GM21515 (cell line): ENCODE results near the gene ZCCHC24.

Experiments
- ATAC-seq: cut with Tn5 transposase; IDR thresholded peaks from one replicate; pipeline ENCODE4 v1.9.1; 2021; ENCODE audit not compliant: unreplicated experiment

Gene ZCCHC24

DNA sequence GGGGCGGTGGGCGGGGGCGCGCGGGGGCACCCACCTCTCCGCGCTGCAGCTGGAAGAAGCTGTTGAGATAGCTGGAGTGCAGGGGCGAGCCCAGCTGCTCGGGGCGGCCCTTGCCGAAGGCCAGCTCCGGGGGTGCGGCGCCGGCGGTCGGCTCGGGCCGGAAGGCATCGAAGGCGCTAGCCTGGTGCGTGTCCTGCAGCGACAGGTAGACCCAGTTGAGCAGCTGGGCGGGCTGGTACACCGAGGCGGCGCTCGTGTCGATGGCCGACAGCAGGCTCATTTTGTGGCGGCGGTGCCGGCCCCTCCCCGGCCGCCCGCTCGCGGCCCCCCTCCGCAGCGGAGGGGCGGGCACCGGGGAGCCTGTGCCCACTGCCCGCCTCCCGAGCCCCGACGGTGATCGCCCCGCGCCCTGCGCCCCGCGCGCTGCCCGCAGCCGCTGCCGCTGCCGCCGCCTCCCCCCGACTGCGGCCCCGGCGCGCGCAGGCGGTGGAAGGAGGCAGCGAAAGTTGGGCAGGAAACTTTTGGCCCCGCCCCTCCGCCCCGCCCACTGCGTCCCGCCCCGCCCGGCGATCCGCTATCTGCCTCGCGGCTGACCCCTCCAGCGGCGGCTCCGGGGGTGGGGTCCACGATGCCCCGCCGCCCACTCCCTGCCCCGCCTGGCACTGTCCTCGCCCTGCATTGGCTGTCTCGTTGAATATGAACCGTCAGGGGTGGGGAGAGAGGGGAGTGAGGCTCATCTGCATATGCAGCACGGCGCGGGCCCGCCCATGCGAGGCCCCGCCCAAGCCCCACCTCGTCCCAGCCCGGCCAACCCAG, at the start of gene ZCCHC24:
Gene ZCCHC24, minus strand, starts transcription at position 464 of the 816 bp plus-strand sequence. Its CDS starts 184 bp downstream, at position 280.
- peak; percentile 87 for ATAC-seq

DNA sequence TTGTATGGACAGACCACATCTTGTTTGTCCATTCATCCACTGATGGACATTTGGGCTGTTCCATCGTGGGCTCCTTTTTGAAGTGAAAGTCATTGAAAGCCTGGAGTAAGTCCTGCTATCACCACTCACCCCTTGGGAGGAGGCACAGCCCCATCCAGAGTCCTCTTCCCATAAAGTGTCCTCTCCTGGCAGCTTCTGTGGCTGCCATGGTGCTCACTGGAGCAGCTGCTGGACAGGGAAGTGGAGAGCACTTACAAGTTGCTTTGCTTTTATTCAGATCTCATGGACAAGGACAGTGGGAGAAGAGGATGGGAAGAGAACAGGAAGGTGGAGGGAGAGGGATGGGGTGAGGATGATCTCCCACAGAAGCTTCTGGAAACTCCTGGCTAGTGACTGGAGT, 48.4 kb upstream of the ZCCHC24 start:
- no peak for ATAC-seq

DNA sequence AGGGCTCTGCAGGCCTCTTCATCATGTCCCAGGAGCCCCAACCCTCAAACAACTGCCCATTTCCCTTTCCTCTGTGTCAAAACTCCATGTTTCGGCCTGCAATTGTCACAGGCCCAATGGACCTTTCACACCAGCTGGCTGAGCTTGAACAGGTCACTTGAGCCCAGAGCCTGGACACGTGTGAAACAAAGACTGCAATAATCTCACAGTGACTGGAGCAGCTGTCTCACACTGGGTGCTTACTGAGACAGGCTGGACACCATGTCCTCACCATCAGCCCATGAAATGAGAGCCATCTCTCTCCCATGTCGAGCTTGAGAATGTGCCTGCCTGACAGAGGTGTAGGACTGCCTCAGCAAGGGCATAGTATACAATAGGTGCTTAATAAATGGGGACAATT, 47.4 kb upstream of the ZCCHC24 start:
- no peak for ATAC-seq

DNA sequence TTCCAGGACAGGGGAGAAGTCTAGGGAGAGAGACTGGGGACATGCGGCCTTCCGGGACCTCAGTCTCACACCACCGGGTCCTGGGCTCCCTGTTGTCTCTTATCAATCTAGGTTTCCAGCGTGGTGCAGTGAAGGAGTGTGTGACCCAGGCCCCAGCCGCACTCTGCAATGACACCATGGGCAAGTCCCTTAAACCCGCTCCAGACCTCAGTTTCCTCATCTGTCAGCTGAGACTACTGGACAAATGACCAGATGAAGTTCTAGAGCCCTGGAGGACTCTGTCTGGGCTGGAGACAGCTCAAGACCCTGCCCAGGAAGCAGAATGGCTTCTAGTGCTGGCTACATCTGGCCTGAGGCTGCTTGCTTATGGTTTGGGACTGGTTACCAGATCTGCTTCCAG, 46.8 kb upstream of the ZCCHC24 start:
- no peak for ATAC-seq

DNA sequence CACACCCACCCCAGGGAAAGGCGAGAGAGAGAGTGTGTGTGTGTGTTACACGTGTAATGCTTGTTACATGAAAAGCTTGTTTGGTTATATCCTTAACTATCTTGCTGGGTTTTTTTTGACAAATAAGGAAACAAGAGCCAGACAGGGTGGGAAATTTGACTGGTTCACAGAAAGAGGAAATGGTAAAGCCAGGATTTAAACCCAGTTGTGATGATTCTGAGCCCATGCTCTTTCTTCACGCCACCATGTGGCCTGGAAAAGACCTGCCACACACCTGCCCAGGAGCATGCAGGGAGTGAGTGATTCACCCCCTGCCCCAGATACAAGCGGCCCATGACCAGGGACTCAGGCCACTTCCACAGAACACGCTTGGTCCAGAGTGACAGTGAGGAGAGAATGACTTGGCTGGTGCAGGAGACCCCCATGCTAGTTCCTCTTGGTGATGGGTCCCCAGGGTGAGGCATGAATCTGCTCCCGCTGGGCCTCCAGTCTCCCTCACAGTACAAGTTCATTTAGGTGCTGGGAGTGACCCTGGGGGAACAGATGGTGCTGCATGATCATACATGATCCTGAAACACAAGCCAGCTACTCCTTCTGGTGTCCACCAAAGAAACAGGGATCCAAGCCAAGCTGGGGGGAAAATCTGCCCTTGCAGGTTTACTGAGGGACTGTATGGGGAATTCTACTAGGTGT, 45.9 kb upstream of the ZCCHC24 start:
- no peak for ATAC-seq

DNA sequence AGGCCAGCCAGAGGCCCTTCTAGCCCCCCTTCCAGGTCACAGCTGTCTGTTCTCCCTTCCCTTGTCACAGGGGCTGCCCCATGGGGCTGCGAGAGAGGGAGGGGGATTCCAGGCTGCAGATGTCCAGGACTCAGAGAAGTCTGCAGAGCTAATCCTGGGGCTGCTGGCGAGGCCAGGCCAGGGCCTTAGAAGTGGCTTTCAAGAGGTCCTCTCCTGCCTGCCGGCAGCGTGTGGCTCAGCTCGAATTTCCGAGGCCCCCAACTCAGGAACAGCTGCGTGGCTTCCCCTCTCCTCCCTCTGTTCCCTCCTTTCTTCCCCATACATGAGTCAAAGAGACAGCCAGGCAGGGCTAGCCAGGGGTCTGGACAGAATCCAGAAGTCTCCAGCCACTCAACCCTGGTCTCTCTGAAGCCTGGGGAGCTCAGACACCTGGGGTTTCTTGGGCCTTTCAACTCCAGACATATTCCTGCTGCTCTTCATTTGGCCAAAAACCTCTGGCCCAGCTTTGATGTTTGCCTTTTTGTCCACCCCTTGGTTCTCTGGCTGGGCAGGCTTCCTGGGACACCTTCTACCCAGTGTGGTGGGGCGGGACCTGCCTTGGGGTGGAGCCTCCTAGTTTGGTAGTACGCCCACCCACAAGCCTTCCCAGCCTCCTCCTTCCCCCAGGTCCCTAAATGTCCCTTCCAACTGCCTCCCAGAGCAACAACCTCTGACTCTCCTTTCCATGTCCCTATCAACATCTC, 45.1 kb upstream of the ZCCHC24 start:
- no peak for ATAC-seq

DNA sequence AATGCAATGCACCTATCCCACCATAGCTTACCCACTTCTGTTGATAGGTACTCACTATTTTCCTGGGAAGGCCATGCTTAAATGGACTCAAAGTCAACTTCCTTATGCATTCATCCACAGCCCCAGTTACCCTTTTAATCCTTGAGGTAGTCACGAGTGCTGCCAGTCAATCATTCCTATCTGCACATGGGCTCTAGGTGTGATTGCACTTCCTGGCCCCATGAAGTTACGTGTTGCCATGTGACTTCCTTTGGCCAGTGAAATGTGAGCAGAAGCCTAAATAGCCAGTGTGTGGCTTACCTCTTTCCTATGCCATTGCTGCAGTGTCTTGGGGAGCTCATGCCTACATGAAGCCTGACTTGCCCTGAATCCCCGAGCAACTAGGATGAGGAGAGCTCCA, 43.4 kb upstream of the ZCCHC24 start:
- ATAC-seq: no peak

DNA sequence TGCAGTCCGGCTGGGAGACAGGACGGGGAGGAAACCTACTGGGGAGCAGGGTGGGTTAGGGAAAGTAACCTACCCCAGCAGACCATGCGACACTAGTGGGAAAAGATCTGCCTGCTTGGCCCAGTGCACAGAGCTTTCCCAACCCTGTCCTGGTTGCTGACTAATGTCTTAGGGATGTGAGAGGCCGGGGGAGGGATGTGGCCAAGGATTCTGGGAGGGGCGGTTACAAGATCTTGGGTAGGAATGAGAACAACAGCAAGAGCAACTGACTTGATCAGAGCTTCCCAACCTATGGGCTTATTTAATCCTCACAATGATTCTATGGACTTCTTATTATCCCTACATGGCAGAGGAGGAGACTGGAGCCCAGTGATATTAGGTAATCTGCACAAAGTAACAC, 42.9 kb upstream of the ZCCHC24 start:
- no peak for ATAC-seq

DNA sequence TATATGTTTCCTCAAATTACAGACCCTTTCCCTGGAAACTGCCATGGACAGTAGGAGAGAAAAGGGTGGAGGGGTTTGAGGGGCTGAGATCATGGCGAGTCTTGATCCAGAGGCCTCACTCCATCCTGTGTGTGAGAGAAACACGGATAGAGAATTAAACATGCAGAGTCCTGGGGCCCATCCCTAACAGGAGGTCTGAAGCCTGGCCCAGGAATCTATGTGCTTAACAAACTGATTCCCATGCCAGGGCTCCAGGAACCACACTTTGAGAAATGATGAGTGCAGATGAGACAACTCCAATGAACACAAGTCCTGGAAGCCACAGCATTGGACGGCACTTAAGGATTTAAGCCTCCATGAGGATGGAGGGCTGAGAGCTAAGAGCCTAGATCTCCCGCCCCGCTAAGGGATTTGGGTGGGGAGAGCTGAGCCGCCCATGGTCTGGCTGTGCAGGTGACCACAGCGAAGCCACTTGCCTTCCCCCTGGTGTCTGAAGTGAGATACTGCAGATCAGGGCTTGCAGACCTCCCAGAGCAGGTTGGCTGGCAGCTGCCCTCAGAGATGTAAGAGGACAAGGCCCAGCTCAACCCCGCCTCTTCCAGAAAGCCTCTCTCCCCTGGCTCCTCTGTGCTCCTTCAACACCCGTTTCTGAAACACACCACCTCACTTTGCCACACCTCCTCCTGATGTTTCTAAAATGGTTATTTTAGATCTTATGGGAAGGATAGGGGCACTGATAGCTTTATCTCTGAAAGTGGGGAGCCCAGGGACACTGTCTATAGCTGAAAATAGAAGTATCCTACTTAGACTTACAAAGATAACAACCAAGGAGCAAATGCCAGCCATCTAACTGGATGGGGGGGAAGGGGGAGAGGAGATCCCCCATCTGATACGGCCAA, 42.1 kb upstream of the ZCCHC24 start:
- ATAC-seq: peak; percentile 80

DNA sequence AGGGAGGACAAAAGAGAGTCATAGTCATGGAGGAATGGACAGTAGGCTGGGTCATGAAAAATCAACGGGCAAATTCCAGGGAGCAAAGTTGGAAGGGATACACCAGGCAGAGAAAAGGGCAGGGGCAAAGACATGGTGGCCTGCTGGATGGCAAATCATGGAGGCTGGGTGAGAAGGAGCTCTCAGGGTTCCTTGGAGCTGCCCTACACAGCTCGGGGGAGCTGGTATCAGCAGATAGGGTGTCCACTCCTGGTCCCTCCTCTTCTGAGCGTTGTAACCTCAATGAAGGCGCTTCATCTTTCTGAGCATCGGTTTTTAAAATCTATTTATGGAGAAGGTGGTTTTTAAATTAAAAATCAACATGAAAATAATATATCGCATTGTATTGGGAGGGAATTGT, 39.1 kb upstream of the ZCCHC24 start:
- no peak for ATAC-seq

DNA sequence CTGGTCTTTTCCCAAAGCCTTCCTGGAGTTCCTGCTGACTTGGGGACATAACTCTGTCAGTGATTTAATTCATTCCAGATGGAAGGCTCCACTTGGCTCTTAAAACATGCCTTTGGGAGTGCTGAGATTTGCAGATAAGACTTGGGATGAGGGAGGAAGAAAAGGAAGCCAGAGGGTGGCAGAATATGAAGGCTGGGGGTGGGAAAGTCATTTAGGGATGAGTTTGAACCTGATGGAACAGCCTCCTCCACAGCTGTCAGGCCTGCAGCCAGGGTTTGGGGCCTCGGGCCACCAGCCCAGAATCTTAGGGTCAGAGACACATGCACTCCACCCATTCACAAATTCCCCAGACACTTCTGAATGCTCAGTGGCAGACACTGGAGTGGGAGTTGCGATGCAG, 38.5 kb upstream of the ZCCHC24 start:
- no peak for ATAC-seq

DNA sequence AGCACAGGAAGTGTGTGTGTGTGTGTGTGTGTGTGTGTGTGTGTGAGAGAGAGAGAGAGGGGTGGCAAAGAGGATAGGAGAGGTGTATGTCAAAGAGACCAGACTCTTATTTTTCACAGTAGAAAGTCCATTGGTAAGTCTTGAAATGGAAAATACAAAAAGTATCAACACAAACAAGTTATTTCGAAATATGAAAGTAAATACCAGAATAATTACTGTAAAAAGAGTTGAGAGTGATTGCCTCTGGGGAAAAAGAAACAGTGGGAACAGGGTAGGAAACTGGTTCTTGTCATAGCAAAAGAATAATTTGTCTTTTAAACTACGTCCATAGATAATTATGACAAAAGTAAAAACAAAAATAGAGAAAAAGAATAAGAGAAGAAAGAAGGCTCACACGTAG, 37.9 kb upstream of the ZCCHC24 start:
- ATAC-seq: no peak

DNA sequence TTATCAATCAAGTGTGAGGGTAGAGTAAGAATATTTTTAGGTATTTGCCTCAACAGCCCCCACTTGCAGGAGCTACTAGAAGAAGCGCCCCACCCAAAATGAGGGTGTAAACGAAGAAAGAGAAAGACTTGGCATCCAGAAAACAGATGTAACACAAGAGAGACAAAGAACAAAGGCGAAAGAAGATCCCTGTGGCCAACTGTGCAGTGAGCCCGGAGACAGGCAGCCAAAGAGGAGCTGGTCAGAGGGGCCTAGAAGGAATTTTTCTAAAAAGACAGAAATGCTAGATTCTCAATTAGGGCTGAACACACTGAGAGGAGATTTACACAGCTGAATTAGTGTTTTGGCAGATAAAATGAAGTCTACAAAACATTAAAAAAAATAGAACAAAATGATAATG, 37.3 kb upstream of the ZCCHC24 start:
- no peak for ATAC-seq

DNA sequence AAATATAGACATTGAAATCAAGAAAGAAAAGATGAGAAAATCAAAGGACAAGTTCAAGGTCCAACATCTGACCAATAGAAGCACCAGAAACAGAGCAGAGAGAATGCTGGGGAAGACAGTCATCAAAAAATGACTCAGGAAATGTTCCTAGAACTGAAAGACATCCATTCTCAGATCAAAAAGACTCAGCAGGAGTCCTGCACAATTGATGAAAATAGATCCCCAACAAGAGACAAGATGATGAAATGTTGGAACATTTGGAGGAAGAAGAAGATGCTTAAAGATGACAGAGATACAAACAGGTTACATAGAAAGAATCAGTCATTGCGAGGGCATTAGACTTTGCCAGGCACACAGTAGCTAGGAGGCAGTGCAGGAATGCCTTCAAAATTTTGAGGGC, 36.9 kb upstream of the ZCCHC24 start:
- ATAC-seq: no peak

DNA sequence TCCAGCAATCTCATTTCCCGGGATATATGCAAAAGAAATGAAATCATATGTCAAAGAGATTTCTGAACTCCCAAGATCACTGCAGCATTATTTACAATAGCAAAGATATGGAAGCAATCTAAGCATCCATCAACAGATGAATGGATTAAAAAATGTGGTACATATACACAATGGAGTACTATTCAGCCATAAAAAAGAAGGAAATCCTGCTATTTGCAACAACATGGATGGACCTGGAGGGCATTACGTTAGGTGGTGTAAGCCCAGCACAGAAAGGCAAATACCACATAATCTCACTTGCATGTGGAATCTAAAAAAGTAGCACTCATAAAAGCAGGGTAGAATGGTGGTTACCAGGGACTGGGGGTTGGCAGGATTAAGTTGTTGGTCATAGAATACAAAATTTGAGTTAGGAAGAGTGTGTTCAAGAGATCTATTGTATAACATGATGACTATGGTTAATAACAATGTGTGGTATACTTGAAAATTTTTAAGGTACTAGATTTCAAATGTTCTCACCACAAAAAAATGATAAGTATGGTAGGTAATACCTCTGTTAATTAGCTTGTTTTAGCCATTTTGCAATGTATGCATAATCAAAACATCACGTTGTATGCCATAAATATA, 34.0 kb upstream of the ZCCHC24 start:
- no peak for ATAC-seq

DNA sequence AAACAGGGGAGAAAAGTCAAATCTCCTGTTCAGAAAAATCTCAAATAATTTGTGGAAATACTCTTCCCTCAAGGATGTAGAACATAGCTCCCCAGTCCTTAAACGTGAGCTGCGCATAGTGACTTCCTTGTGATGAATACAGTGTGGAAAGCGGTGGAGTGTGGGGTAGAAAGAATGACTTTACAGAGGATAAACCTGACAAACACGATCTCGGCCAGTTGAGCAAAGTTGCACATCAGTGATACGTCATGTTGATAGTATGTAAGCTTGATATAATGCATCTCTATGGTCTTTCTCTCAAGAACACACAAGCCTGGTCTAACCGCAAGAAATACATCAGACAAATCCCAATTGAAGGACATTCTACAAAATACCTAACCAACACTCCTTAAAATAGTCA, 32.0 kb upstream of the ZCCHC24 start:
- no peak for ATAC-seq

DNA sequence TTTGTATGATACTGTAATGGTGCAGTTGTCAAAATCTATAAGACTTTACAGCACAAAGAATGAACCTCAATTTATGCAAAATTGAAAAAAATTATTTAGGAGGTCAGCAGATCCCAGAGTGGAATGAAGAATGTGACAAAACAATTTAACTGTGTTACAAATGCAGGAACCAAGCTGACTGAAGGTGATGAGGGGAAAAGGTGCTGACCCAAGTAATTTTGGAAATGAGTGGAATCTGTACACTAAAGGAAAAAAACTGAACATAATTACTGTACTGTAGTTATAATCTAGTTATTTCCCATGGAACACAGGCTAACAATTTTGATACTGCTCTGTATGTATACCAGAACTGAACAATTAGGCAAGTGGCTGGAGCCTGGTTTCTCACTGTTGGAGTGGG, 31.2 kb upstream of the ZCCHC24 start:
- no peak for ATAC-seq

DNA sequence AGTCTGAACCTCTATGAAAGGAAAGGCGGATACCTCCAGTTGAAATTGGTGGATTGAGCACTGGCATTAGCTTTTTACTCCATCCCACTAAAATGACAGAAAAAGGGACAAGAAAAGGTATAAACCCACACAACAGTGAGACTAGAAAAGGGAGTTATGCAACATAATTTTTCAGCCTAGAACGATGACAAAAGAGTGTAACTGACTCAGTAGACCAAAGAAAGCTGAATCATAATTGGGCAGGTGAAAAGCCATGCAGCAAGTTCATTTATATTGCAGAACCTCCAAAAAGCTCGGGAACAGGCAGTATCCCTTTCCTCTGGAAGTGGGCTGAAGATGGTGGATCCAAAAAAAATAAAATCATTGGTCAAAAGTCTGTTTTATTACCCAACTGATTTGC, 30.5 kb upstream of the ZCCHC24 start:
- no peak for ATAC-seq

DNA sequence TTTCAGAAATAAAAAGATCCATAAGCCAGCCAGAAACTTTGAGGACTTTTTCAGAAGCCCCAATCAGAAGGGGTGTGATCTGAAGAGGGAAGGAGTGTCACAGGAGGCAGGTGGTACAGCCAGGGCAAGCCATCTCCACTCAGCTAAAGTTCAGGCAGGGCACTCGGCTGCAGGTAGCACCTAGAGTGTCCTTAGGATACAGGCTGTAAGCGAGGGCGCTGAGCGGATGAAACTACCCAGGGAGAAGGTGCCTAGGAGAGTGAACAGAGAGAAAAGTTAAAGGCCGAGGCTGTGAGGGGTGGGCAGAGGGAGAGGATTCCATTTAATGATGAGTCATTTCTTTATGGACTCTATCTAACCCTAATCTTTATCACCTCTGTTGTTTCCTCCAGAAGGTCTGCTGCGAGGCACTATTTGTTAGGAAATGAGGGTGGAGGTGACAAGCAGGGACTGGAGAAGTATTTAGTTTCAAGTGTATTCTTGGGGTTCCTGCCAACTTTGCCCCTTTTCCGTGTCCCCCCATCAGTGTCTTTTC, 29.8 kb upstream of the ZCCHC24 start:
- ATAC-seq: no peak

DNA sequence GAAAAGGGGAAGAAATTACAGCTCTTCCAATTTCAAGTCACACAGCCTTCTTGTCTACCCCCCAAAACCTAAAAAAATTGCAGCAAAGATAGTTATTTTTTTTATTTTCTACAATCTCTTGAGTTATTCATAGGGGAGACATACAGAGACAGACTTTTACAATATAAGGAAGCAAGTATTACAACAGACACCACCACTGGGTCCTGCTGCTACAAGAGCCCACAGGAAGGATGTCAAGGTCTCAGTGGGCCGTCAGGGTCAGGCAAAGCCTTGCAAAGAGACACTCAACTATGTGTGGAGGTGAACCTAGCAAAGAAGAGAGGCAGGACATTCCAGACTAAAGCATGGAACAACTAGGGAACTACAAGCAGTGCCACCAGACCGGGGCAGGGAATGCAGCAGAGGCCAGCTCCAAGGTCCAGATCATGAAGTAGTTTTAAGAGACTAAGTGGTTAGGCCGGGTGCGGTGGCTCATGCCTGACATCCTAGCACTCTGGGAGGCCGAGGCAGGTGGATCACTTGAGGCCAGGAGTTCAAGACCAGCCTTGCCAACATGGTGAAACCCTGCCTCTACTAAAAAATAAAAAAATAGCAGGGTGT, 28.2 kb upstream of the ZCCHC24 start:
- no peak for ATAC-seq
